IMR-90 (cell line): ENCODE data around the gene TMEM245.

Experiments used
- RAD21 ChIP-seq: IDR thresholded peaks from 2 replicates; pipeline ENCODE4 v1.6.1; 2012; ENCODE audit warnings: low read length, improper control_type of control experiment
- TF ChIP-seq, protein P1 (sequence below): conservative IDR thresholded peaks from 2 replicates; pipeline ENCODE4 v1.5.1; 2012; ENCODE audit warnings: mild to moderate bottlenecking, low read depth, low read length, improper control_type of control experiment

DNA sequence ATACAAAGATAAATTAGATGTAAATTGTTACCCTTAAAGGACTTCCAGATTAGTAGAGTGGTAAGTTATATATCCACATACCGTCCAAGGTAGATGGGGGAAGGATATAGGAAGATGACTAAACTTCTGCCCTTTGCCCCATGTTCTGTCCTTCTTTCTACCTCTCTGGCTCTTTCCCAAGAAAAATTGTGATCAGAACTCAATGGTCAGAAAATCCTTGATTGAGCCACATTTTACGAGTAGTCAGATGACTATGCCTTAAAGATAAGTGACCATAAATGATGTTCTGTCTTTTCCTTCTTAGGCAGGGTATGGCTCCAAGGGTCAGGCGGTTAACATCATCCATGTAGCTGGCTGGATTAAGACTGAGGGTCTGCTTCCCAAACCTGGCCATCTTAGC, 42.9 kb upstream of the TMEM245 start:
- TF ChIP-seq RAD21, result no peak
- TF ChIP-seq, protein P1, sequence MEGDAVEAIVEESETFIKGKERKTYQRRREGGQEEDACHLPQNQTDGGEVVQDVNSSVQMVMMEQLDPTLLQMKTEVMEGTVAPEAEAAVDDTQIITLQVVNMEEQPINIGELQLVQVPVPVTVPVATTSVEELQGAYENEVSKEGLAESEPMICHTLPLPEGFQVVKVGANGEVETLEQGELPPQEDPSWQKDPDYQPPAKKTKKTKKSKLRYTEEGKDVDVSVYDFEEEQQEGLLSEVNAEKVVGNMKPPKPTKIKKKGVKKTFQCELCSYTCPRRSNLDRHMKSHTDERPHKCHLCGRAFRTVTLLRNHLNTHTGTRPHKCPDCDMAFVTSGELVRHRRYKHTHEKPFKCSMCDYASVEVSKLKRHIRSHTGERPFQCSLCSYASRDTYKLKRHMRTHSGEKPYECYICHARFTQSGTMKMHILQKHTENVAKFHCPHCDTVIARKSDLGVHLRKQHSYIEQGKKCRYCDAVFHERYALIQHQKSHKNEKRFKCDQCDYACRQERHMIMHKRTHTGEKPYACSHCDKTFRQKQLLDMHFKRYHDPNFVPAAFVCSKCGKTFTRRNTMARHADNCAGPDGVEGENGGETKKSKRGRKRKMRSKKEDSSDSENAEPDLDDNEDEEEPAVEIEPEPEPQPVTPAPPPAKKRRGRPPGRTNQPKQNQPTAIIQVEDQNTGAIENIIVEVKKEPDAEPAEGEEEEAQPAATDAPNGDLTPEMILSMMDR, result no peak
